ENCODE measurements around the gene POLR3A.

DNA sequence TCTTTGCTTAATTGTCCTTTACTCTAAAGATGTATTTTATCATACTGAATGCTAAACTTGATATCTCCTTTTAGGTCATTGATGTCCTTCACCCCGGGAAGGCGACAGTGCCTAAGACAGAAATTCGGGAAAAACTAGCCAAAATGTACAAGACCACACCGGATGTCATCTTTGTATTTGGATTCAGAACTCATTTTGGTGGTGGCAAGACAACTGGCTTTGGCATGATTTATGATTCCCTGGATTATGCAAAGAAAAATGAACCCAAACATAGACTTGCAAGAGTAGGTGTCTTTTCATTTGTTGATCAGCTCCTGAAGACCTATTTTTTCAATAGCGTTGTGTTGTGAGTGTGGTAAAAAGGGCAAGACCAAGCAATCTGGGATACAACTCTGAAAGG lies 6.1 kb upstream of the POLR3A start:
- TF ChIP-seq, protein P1, sequence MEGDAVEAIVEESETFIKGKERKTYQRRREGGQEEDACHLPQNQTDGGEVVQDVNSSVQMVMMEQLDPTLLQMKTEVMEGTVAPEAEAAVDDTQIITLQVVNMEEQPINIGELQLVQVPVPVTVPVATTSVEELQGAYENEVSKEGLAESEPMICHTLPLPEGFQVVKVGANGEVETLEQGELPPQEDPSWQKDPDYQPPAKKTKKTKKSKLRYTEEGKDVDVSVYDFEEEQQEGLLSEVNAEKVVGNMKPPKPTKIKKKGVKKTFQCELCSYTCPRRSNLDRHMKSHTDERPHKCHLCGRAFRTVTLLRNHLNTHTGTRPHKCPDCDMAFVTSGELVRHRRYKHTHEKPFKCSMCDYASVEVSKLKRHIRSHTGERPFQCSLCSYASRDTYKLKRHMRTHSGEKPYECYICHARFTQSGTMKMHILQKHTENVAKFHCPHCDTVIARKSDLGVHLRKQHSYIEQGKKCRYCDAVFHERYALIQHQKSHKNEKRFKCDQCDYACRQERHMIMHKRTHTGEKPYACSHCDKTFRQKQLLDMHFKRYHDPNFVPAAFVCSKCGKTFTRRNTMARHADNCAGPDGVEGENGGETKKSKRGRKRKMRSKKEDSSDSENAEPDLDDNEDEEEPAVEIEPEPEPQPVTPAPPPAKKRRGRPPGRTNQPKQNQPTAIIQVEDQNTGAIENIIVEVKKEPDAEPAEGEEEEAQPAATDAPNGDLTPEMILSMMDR (conservative IDR thresholded peaks at IDR 0.05; ENCODE audit: low read length), result no peak
- no peak for TF ChIP-seq EZH2phosphoT487 (IDR thresholded peaks at IDR 0.05; ENCODE audit: borderline replicate concordance, low read depth, low read length)

All from OCI-LY7 (cell line).